A549 (cell line): ENCODE data around the gene TMEM123.

Source experiments
- BCL3 ChIP-seq: fragments of >200 bp; sonication (Bioruptor Twin); formaldehyde crosslinking; IDR thresholded peaks from 3 replicates; pipeline ENCODE4 v1.6.1; 2016
- CEBPB ChIP-seq, 2 experiments: fragments of >200 bp in 1 of 2; sonication (Bioruptor Twin) in 1 of 2; formaldehyde crosslinking in 1 of 2; IDR thresholded peaks; 2 replicates each; pipeline ENCODE4 v1.6.1; 2012 to 2016
- ELK1 ChIP-seq: fragments of 150-350 bp; IDR thresholded peaks from 2 replicates; pipeline ENCODE4 v1.6.1; 2014; ENCODE audit warnings: low read depth, mild to moderate bottlenecking, low read length
- HOXB5 ChIP-seq: fragments of 250-450 bp; sonication (Bioruptor Pico); IDR thresholded peaks from 2 replicates; pipeline ENCODE4 v1.5.0; 2020; ENCODE audit warnings: mild to moderate bottlenecking, moderate library complexity
- JUN ChIP-seq, 2 experiments: fragments of >200 bp; sonication (Bioruptor Twin); formaldehyde crosslinking; IDR thresholded peaks; 2 replicates in 1 of 2; 3 replicates in 1 of 2; pipeline ENCODE4 v1.6.1; 2016 to 2017
- MAFK ChIP-seq: fragments of 450-650 bp; IDR thresholded peaks from 2 replicates; pipeline ENCODE4 v1.6.1; 2014; ENCODE audit not compliant: partially characterized antibody
- POLR2A ChIP-seq: IDR thresholded peaks from 2 replicates; pipeline ENCODE4 v1.6.1; 2012; ENCODE audit warnings: mild to moderate bottlenecking, low read length
- RAD21 ChIP-seq, 2 experiments: fragments of >200 bp in 1 of 2; sonication (Bioruptor Twin) in 1 of 2; formaldehyde crosslinking in 1 of 2; IDR thresholded peaks in 1 of 2; conservative IDR thresholded peaks in 1 of 2; 2 replicates in 1 of 2; 3 replicates in 1 of 2; pipeline ENCODE4 v1.6.1; 2012 to 2018; ENCODE audit warnings: inconsistent platforms in 1 of 2
- RCOR1 ChIP-seq: fragments of 150-350 bp; IDR thresholded peaks from 2 replicates; pipeline ENCODE4 v1.6.1; 2014; ENCODE audit warnings: antibody characterized with exemption, low read length, low read depth
- SREBF2 ChIP-seq: fragments of 450-650 bp; IDR thresholded peaks from 2 replicates; pipeline ENCODE4 v1.6.1; 2014; ENCODE audit warnings: mild to moderate bottlenecking, moderate library complexity
- ZC3H11A ChIP-seq: fragments of 450-650 bp; IDR thresholded peaks from 2 replicates; pipeline ENCODE4 v1.6.1; 2014; ENCODE audit warnings: antibody characterized with exemption, mild to moderate bottlenecking
- ZFP36 ChIP-seq: fragments of 450-650 bp; IDR thresholded peaks from 2 replicates; pipeline ENCODE4 v1.6.1; 2014; ENCODE audit warnings: borderline replicate concordance; ENCODE audit not compliant: partially characterized antibody
- TF ChIP-seq, protein P1 (sequence below): fragments of >200 bp; sonication (Bioruptor Twin); formaldehyde crosslinking; IDR thresholded peaks from 3 replicates; pipeline ENCODE4 v1.5.1; 2016

- no peak for TF ChIP-seq RCOR1
- TF ChIP-seq ZC3H11A, result no peak
- TF ChIP-seq, protein P1, sequence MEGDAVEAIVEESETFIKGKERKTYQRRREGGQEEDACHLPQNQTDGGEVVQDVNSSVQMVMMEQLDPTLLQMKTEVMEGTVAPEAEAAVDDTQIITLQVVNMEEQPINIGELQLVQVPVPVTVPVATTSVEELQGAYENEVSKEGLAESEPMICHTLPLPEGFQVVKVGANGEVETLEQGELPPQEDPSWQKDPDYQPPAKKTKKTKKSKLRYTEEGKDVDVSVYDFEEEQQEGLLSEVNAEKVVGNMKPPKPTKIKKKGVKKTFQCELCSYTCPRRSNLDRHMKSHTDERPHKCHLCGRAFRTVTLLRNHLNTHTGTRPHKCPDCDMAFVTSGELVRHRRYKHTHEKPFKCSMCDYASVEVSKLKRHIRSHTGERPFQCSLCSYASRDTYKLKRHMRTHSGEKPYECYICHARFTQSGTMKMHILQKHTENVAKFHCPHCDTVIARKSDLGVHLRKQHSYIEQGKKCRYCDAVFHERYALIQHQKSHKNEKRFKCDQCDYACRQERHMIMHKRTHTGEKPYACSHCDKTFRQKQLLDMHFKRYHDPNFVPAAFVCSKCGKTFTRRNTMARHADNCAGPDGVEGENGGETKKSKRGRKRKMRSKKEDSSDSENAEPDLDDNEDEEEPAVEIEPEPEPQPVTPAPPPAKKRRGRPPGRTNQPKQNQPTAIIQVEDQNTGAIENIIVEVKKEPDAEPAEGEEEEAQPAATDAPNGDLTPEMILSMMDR, result no peak
- TF ChIP-seq ZFP36, result no peak
- no peak for TF ChIP-seq SREBF2
- TF ChIP-seq POLR2A, result no peak
- TF ChIP-seq HOXB5 (CRISPR knock-in tag), result no peak
- no peak for TF ChIP-seq JUN (IDR thresholded peaks at IDR 0.05)
- no peak for TF ChIP-seq RAD21 (conservative IDR thresholded peaks at IDR 0.05 in 1 of 2, IDR thresholded peaks at IDR 0.05 in 1 of 2)
- TF ChIP-seq MAFK, result no peak
- no peak for TF ChIP-seq ELK1
- no peak for TF ChIP-seq CEBPB (IDR thresholded peaks at IDR 0.05)
- TF ChIP-seq BCL3, result no peak
These were observed 21.0 kb upstream of the TMEM123 start for GRCh38 chr11:102473543-102473942.
